ENCODE data around the gene CAMTA1.

Gene CAMTA1

DNA sequence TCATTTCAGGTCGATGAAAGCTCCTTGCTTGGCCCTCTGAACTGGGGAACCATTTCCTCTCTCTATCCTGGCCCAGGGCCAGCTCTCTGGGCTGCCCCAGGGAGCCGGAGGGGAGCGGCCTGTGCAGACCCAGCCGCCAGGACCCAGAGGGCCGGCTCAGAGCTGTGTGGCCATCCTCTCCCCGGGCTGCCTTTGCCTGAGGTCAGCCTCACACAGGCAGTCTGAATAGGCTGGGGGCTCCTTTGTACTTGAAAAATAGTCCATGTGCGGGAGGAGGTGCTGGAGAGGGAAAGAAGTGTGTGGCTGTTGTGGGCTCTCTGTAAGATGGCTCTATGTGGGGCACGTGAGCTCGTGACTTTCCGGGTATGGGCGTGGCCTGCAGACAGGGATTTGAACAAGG lies 710.7 kb downstream of the CAMTA1 start:
- DNase-seq, result no peak

DNA sequence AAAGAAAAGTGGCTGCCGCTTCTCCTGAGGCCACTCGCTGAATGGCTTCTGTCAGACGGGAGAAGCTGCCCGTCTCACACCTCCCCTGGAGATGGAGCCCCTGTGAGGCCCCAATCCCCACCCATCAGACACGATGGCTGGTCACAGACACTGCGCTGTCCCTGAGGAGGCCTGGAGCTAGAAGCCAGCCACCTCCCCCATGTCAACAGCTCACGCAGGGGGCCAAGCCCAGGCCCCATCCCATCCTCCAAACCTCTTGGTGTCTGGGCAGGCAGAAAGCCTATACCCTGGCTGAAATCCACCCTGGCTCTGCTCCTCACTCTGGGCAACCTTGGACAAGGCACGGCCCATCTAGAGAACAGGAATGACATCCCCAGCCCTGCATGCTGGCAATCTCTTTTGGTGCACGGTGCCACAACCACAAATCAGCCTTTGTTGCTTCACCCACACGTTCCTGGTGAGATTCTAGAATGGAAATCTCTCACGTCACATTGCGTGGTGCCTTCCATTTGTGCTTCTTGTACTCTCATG lies 711.9 kb downstream of the CAMTA1 start:
- DNase-seq, result no peak

DNA sequence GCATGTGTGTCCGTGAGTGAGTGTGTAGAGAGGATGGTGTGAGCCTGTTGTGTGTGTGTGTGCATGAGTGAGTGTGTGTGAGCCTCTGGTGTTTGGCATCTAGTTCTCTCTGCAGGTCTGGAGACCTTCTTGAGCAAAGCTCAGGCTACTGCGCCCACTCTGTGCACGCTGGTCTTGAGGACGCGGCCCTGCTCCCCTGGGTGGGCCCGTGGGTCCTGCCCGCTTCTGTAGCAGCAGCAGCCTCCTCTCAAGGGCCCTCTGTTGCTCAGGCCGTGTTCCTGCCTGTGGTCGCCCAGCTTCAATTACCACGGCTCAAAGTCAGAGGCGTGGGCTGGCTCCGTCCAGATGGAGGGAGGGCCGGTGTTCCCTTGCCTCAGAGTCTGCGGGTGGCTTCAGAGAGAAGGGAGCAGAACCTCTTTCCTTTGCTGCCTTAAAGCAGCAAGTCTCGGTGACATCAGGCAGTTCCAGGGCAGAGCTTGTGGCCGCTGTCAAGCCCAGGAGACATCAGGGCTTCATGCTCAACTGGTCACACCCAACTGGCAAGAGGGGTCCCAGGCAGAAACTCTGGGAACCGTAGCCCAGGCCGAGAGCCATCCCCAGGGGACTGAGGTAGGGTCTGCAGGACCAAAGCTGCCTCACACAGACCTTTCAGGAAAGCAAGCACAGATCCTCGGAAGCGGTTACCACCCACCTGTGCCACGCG lies 715.3 kb downstream of the CAMTA1 start:
- no peak for DNase-seq

GRCh38 chr1:7501084-7501491 lies 715.8 kb downstream of the CAMTA1 start:
- DNase-seq, result no peak

DNA sequence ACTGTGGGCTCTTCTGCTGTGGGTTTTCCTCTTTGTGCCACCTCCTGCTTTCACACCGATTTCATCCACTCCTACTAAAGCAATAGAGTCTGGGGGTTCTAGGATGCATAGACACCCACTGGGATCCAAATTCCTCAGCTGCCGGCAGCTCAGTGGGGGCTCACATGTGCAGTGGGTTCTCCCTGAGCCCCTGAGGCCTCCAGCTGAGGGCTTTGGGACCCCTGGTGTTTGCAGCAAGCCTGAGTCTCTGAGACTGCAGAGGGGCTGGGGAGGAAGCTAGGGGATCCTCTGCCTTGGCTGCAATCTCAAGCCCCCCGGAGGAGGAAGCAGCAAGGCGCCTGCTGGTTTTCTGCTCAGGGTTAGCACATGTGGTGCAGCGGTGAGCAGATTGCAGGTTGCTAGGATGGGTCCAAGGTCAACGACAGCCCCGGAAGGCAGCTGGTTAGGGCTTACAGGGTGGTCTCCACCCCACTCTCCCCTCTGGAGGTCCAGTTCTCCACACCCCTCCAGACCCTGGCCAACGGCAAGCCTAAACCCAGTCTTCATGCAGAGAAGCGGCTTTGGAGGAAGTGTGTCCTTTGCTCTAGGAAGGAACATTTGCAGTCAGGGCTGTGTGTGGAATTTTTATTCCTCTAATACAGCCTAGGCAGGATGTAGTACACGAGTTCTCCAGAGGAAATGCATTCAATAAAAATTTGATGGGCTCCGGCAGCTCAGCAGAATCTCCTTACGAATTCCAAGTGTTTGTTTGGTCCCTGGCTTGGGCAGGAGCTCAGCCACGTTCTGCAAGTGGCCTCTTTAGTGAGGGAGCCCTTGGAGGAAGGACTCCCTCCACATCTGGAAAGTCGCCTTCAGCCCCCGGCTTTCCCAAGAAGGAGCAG lies 716.7 kb downstream of the CAMTA1 start:
- no peak for DNase-seq

DNA sequence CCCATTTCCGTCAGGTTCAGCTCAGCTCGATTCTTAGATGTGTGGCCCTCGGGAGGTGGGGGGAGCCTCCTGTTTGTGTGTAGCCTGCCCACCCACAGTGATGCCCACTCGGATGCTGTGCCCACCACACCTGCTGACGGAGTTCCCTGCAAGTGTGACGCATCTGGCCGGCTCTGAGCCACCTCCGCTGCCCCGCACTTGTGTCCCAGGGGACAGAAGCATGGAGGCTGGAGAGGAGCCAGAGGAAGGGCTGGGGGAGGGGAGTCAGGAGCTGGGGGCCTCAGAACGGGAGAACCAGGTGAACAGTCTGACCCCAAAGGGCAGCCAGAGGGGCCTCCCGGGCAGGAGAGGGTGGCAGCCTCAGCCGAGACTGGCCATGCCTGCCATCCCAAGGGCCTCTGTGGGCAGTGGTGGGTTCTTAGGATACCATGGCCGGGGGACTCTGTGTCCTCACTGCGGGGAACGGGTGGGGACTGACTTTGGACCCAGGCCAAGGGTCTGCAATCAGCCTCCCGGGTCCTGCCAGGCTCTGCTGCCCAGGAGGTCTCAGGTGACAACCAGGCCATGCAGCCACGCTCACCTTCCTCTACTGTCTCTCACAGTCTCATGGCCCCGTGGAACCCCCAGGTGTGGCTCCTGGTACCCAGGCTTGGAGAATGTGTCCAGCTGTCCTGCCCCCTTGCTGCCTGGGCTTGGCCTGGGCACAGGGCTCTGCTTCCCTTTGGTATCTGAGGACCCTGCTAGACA lies 718.6 kb downstream of the CAMTA1 start:
- no peak for DNase-seq

- no peak for DNase-seq
Observed at GRCh38 chr1:7504438-7504720, 719.1 kb downstream of the CAMTA1 start.

DNA sequence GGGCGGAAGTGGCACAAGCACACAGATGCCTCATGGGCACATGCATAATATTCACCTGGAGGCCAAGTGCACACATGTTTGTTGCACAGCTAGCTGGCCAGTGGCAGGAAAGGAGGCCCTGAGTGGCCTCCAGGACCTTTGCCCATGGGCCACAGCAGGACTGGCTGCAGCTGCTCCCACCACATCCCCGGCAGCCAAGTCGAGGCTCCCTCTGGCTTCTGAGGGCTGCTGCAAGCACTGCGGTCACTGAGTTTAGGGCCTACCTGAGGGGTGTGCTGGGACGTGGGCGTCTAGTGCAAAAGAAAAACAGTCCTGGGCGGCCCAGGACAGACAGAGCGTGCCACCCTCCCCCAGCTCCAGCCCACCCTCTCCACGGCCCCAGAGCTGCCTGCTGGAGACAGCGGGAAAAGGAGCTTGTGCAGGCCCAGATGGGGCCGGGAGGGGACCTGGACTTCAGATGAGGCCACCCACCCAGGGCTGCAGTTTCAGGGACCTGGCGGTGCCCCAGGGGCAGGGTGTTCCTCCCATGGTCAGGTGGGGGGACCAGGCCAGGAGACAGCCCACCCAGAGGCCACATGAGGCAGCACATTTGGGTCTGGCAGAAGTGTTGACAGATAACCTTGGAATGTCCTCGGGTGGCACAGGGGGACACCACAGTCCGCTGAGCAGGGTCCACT lies 720.0 kb downstream of the CAMTA1 start:
- DNase-seq, result no peak

DNA sequence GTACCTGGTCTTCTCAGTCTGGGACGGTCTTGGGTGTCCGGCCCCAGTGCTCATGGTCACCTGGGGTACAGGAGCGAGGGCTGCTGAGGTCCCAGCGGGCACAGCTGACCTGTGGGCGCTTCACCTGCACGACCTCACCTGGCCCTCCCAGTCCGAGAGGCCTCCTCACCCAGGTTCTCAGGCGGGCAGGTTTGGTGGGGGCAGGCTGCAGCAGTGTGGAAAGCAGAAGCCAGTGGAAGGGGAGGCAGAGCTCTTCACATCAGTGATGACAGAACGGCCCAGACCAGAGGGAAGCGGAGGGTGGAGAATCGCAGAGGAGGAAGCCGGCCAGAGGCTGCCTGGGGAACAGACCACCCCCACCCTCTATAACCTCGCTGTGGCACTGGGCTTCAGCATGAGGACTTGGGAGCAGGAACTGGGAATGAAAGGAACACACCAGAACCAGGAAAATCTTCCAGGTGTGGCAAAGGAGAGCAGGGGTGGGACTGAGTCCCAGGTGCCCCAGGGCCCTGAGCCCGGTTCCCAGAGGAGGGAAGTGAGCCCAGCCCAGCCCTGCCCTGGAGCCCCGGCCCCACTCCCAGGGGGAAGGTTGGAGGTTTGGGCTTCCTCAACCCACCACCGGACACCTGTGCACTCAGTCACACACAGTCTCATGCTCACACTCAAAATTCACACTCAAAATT lies 720.7 kb downstream of the CAMTA1 start:
- peak in 1 of 3 donors; percentile 8 for DNase-seq

GRCh38 chr1:7506454-7507284 lies 721.4 kb downstream of the CAMTA1 start:
- DNase-seq, result no peak

- no peak for DNase-seq
Observed at GRCh38 chr1:7507285-7508019, 722.2 kb downstream of the CAMTA1 start.

GRCh38 chr1:7508052-7508933 lies 723.0 kb downstream of the CAMTA1 start:
- no peak for DNase-seq

- no peak for DNase-seq
Observed at GRCh38 chr1:7508934-7509519, 723.8 kb downstream of the CAMTA1 start.

DNA sequence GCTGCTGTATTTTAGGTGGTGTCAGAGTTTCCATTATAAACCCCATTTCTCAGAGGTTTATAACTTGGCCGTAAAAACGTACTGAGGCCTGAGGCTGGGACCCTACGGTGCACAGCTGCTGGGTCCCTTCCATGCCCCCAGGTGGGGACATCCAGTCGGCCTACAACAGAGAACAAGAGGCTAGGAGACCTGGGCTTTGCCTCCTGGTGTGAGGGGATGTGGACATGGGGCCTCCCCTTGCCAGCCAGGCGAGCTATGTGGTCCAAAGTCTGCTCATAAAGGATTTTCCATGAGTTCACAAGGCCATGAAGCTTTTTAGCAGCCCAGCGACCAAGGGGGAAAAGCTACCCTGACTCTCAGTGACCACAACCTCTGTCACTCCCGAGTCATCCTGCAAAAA lies 724.3 kb downstream of the CAMTA1 start:
- no peak for DNase-seq

DNA sequence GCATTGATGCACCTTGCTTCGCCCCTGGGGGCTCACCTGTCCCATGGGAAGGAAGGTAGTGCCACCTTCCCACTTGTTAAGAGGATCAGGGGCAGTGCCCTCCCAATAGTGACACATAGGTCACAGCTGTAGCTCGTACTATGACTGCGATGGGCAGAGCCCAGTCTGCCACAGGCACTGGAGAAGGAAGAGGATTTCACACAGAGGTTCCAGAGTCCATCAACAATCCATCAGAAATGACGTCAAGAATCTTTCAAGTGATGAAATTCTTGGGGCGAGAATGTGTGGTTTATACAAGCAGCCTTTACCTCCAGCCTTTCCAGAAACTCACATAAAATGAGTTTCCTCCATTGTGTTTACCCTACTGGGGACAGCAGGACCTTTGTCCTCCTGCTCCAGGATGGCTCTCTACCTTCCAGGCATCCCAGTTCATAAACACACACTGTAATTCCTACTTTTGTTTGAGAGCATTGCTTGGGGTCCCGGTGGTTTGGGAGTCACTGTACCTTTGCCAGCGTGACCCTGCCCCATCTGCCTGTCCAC lies 725.2 kb downstream of the CAMTA1 start:
- no peak for DNase-seq

DNA sequence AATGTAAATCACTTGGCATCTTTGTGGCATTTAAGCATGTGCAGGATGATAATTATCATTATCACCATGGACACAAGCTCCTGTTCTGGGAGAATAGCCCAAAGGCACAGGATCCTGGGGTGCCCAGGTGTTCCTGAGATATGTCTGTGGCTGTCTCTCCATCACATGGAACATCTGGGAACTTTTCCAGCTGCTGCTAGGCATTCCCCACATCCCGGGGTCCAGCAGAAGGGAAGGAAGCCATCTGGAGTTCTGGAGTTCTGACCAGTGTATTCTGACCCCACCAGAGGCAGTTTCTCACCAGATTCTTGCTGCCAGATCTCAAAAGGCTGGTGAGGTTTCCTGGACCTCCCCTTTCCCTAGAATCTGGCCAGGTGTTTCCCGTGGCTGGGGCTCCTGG lies 726.1 kb downstream of the CAMTA1 start:
- DNase-seq, result no peak

- no peak for DNase-seq
Observed at GRCh38 chr1:7513081-7513480, 727.8 kb downstream of the CAMTA1 start.

DNA sequence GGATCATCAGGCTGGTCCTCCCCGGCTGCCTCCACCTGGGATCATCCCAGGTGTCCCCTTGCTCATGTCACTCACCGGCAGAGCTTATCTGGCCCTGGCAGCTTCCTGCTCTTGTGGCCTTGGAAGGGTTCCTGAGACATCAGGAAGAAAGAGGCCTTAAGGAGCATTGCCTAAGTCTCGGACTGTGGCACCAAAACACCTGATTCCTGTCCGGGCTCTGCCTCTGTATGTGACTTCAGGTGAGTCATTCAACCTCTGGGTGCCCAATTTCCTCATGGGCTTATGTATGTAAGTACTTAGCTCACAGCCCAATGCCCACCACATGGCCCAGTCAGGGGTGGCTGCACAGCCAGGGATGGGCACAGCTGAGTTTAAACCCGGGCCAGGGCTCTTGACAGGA lies 729.9 kb downstream of the CAMTA1 start:
- DNase-seq, result no peak

GRCh38 chr1:7515904-7516303 lies 730.6 kb downstream of the CAMTA1 start:
- DNase-seq, result no peak
